Hepatocyte (in vitro differentiated cells): ENCODE measurements around the gene MOB3B. TPM values are rescaled to one million over a fixed set of nuclear protein-coding genes. Genes with fewer than 3 reads are reported as not detected.

Experiments
- DNase-seq: peaks from one replicate; pipeline ENCODE4 v3.0.0-alpha.2; 2016; ENCODE audit warnings: low spot score
- H2AFZ ChIP-seq: fragments of 200-600 bp; sonication (generic); 2 replicates; pipeline ENCODE4 v1.6.0; 2016; ENCODE audit warnings: antibody characterized with exemption, mild to moderate bottlenecking
- H3K27ac ChIP-seq: fragments of 200-600 bp; sonication (generic); 2 replicates; pipeline ENCODE4 v1.5.1; 2016; ENCODE audit warnings: mild to moderate bottlenecking
- H3K27me3 ChIP-seq: fragments of 200-600 bp; sonication (generic); 2 replicates; pipeline ENCODE4 v1.6.1; 2016
- H3K36me3 ChIP-seq: fragments of 200-600 bp; sonication (generic); replicated peaks from 2 replicates; pipeline ENCODE4 v1.5.1; 2016; ENCODE audit warnings: low read depth; ENCODE audit not compliant: insufficient read depth
- H3K4me1 ChIP-seq: fragments of 200-600 bp; sonication (generic); 2 replicates; pipeline ENCODE4 v1.5.1; 2016; ENCODE audit warnings: mild to moderate bottlenecking, moderate library complexity; ENCODE audit not compliant: insufficient read depth
- H3K4me2 ChIP-seq: fragments of 200-600 bp; sonication (generic); 2 replicates; pipeline ENCODE4 v1.6.0; 2016
- H3K4me3 ChIP-seq: fragments of 200-600 bp; sonication (generic); 2 replicates; pipeline ENCODE4 v1.5.1; 2016; ENCODE audit warnings: mild to moderate bottlenecking
- H3K79me2 ChIP-seq: fragments of 200-600 bp; sonication (generic); 2 replicates; pipeline ENCODE4 v1.6.0; 2017; ENCODE audit warnings: mild to moderate bottlenecking
- H3K9me2 ChIP-seq: fragments of 200-600 bp; sonication (generic); replicated peaks from 2 replicates; pipeline ENCODE4 v1.6.0; 2017; ENCODE audit warnings: mild to moderate bottlenecking; ENCODE audit not compliant: insufficient read depth
- H3K9me3 ChIP-seq: fragments of 200-600 bp; sonication (generic); 2 replicates; pipeline ENCODE4 v1.5.1; 2016; ENCODE audit warnings: low read depth, mild to moderate bottlenecking
- H4K20me1 ChIP-seq: fragments of 200-600 bp; sonication (generic); 2 replicates; pipeline ENCODE4 v1.6.0; 2016; ENCODE audit warnings: mild to moderate bottlenecking; ENCODE audit not compliant: insufficient read depth, poor library complexity, severe bottlenecking
- CTCF ChIP-seq: fragments of 200-600 bp; sonication (generic); IDR thresholded peaks from 2 replicates; pipeline ENCODE4 v1.5.1; 2016; ENCODE audit warnings: antibody characterized with exemption, mild to moderate bottlenecking; ENCODE audit not compliant: poor library complexity
- EZH2 ChIP-seq: fragments of 200-600 bp; sonication (generic); IDR thresholded peaks from 2 replicates; pipeline ENCODE4 v1.6.1; 2016; ENCODE audit warnings: antibody characterized with exemption, mild to moderate bottlenecking, borderline replicate concordance
- EZH2phosphoT487 ChIP-seq: fragments of 200-600 bp; sonication (generic); IDR thresholded peaks from one replicate; pipeline ENCODE4 v1.6.1; 2018; ENCODE audit warnings: antibody characterized with exemption, mild to moderate bottlenecking, low read depth, moderate library complexity; ENCODE audit not compliant: unreplicated experiment, severe bottlenecking
- WGBS: methylation state at CpG from one replicate; pipeline ENCODE4 v1.1.6; 2016; ENCODE audit warnings: low lambda C conversion rate; ENCODE audit errors: missing lambda C conversion rate; 5-methylcytosine and 5-hydroxymethylcytosine counted together
- polyA plus RNA-seq: library from polyadenylated mRNA; unstranded; fragments of >200 nt; fragmentation: Nextera tagmentation; extraction: Ambion mirVana; gene quantifications from 2 replicates; pipeline ENCODE4 v1.2.1, GENCODE V29; 2016
- total RNA-seq: library from RNA; depleted of rRNA; stranded (reverse); fragments of >200 nt; gene quantifications from 2 replicates; pipeline ENCODE4 v1.2.3, GENCODE V29; 2014

MOB3B gene
- total and polyA plus RNA-seq, 2 experiments from 2014 or later, result 13.3 to 13.5 TPM

GRCh38 chr9:27394826-27395201, 134.8 kb downstream of the MOB3B start:
- peaks cover 23% of the 10 kb centered on the region for H3K4me1 ChIP-seq
- H3K4me3 ChIP-seq, result no peak overlapping the region
- no peaks in the 10 kb centered on the region for H3K9me2 ChIP-seq
- no peaks in the 10 kb centered on the region for H3K9me3 ChIP-seq
- H3K79me2 ChIP-seq, result peaks cover 44% of the 10 kb centered on the region
- no peaks in the 10 kb centered on the region for H4K20me1 ChIP-seq
- WGBS, result 61% methylated on average over 3 of the region's 3 CpGs
- peak overlapping the region; percentile 73 for H3K27ac ChIP-seq
- no peaks in the 10 kb centered on the region for H3K27me3 ChIP-seq
- no peak for DNase-seq
- H2AFZ ChIP-seq, result no peak overlapping the region
- H3K4me2 ChIP-seq, result peak overlapping the region; percentile 50
- no peaks in the 10 kb centered on the region for H3K36me3 ChIP-seq
- no peak for TF ChIP-seq EZH2
- no peak for TF ChIP-seq EZH2phosphoT487
- TF ChIP-seq CTCF, result no peak

- Histone ChIP-seq H3K36me3 (no peaks in the 10 kb centered on the region), H3K27ac (peak overlapping the region; percentile 73), H3K4me3 (no peak overlapping the region), H2AFZ (no peak overlapping the region), H3K9me3 (no peaks in the 10 kb centered on the region), H3K9me2 (no peaks in the 10 kb centered on the region), H3K4me1 (peaks cover 23% of the 10 kb centered on the region), H3K79me2 (peaks cover 44% of the 10 kb centered on the region), H4K20me1 (no peaks in the 10 kb centered on the region), H3K4me2 (peak overlapping the region; percentile 50), H3K27me3 (no peaks in the 10 kb centered on the region)
- WGBS, result 30% methylated on average over 4 of the region's 4 CpGs
- no peak for TF ChIP-seq EZH2phosphoT487
- no peak for TF ChIP-seq CTCF
- TF ChIP-seq EZH2, result no peak
- no peak for DNase-seq
These were observed 135.3 kb downstream of the MOB3B start for GRCh38 chr9:27394154-27394825.

- Histone ChIP-seq H3K4me3 (no peak overlapping the region), H3K4me1 (peaks cover 23% of the 10 kb centered on the region), H3K9me3 (no peaks in the 10 kb centered on the region), H3K27ac (peak overlapping the region; percentile 73), H4K20me1 (no peaks in the 10 kb centered on the region), H3K27me3 (no peaks in the 10 kb centered on the region), H3K4me2 (peak overlapping the region; percentile 22), H3K36me3 (no peaks in the 10 kb centered on the region), H3K9me2 (no peaks in the 10 kb centered on the region), H2AFZ (no peak overlapping the region), H3K79me2 (peaks cover 50% of the 10 kb centered on the region)
- WGBS, result 91% methylated on average over 6 of the region's 6 CpGs
- DNase-seq, result no peak
- TF ChIP-seq EZH2 (no peak), EZH2phosphoT487 (no peak), CTCF (no peak)
These were observed 136.4 kb downstream of the MOB3B start for GRCh38 chr9:27393054-27393846.
